ENCODE data around the gene CCL25.
"Not testable (repeated sequence)": the region's sequence is repeated elsewhere in the genome, so short reads cannot be mapped to it uniquely, and the experiment has no call there.

The CCL25 gene

GRCh38 chr19:8096071-8096470, 43.5 kb downstream of the CCL25 start:
- DNase-seq (ENCODE audit: low spot score) = no peak
- no peak for TF ChIP-seq CTCF (IDR thresholded peaks at IDR 0.05; ENCODE audit: extremely low read depth, missing control alignments)

- TF ChIP-seq CTCF (IDR thresholded peaks at IDR 0.05; ENCODE audit: extremely low read depth, missing control alignments) = no peak
- DNase-seq (ENCODE audit: low spot score) = no peak
These were observed 44.6 kb downstream of the CCL25 start for GRCh38 chr19:8097198-8097597.

DNA sequence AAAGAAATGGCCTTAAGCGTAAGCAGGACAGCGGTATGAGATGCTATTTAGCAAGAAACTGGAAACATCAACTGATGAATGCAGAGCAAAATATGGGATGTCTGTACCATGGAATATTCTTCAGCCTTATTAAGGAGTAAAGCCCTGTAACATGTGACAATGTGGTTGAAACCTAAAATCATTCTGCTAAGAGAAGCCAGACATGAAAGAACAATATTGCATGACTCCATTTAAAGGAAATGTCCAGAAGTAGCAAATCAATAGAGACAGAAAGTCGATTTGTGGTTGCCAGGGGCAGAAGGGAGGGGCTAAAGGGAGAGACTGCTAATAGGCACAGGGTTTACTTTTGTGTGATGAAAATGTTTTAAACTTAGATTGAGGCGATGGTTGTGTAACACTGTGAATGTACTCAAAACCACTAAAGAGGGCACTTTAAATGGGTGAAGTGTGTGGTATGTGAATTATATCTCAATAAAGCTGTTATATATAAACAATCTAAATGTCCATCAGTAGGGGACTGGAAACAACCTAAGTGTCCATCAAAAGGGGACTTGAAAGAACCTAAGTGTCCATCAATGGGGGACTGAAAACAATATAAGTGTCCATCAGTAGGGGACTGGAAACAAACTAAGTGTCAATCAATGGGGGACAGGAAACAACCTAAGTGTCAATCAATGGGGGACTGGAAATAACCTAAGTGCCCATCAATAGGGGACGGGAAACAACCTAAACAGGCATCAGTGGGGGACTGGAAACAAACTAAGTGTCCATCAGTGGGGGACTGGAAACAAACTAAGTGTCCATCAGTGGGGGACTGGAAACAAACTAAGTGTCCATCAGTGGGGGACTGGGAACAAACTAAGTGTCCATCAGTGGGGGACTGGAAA, 45.4 kb downstream of the CCL25 start:
- TF ChIP-seq CTCF (IDR thresholded peaks at IDR 0.05; ENCODE audit: extremely low read depth, missing control alignments) = no peak

DNA sequence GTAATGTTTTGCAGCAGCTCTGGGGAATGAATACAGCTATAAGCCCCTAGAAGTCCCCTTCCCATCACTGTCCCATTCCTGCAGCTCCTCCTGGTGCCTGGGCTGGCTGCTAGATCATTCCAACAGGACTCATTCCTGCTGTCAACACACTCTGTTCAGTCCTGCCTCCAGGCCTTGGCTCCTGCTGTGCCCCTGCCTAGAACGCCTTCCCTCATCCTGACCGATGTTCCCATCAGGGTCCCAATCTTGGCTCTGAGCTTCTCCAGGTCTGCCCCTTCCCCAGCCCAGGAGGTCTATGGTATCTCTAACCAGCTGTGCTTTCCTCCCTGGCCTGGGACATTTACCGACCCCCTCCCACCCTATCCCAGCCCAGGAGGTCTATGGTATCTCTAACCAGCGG, 48.8 kb downstream of the CCL25 start:
- no peak for DNase-seq (ENCODE audit: low spot score)
- TF ChIP-seq CTCF (IDR thresholded peaks at IDR 0.05; ENCODE audit: extremely low read depth, missing control alignments) = no peak

More for the DNA sequence above, 45.4 kb downstream of the CCL25 start:
- DNase-seq (ENCODE audit: low spot score) = no peak

DNA sequence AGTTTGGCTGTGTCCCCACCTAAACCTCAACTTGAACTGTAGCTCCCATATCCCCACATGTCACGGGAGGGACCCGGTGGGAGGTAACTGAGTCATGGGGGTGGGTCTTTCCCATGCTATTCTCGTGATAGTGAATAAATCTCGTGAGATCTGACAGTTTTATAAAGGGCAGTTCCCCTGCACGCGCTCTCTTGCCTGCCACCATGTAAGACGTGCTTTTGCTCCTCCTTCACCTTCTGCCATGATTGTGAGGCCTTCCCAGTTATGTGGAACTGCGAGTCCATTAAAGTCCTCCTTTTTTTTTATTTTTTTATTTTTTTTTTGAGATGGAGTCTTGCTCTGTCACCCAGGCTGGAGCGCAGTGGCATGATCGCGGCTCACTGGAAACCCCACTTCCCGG, 49.4 kb downstream of the CCL25 start:
- DNase-seq (ENCODE audit: low spot score) = not testable (repeated sequence)

DNA sequence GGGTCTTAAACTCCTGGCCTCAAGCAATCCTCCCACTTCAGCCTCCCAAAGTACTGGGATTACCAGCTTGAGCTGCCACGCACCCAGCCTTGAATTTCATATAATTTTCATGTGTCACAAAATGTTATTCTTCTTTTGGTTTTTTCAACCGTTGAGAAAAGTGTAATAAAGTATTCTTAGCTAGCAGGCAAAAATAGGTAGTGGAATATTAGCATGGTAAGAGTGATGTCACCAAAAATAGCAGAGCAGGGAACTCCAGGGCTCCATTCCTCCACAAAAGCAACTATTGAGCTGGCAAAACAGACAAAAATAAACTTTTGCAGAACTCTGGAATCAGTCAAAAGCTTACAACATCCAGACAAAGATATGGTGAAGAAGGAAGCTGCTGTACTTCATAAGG, 52.9 kb downstream of the CCL25 start:
- no peak for DNase-seq (ENCODE audit: low spot score)
- no peak for TF ChIP-seq CTCF (IDR thresholded peaks at IDR 0.05; ENCODE audit: extremely low read depth, missing control alignments)

DNA sequence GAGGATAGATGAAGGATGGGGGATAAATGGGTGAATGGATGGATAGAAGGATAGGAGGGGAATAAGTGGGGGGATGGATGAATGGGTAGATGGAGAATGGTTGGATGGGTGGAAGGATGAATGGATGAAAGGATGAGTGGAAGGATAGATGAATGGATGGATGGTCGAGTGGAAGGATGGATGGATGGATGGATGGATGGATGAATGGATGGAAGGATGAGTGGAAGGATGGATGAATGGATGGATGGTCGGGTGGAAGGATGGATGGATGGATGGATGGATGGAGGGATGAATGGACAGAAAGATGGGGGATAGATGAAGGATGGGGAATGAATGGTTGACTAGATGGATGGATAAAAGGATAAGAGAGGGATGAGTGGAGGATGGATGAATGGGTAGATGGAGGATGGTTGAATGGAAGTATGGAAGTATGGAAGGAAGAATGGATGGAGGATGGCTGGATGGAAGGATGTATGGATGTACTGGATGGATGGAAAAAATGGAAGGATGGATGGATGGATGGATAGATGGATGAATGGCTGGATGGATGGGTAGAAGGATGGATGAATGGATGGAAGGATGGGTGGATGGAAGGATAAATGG, 54.8 kb downstream of the CCL25 start:
- TF ChIP-seq CTCF (IDR thresholded peaks at IDR 0.05; ENCODE audit: extremely low read depth, missing control alignments) = no peak
- DNase-seq (ENCODE audit: low spot score) = no peak
